Neuronal stem cell (in vitro differentiated cells): ENCODE results near the gene LPAR6.

Experiments
- DNase-seq: peaks from one replicate; pipeline ENCODE4 v3.0.0-alpha.2; 2013; ENCODE audit warnings: low spot score
- H2AFZ ChIP-seq: one replicate; pipeline ENCODE4 v1.6.1; 2013; ENCODE audit warnings: mild to moderate bottlenecking, low read length, inconsistent platforms
- H2AK5ac ChIP-seq: 2 replicates; pipeline ENCODE4 v1.6.1; 2013; ENCODE audit warnings: low read depth, mild to moderate bottlenecking, inconsistent platforms, low read length, moderate library complexity, mixed read lengths
- H2BK120ac ChIP-seq: 2 replicates; pipeline ENCODE4 v1.6.1; 2013; ENCODE audit warnings: low read depth, mild to moderate bottlenecking, inconsistent platforms, low read length, moderate library complexity, mixed read lengths
- H2BK12ac ChIP-seq: one replicate; pipeline ENCODE4 v1.6.1; 2013; ENCODE audit warnings: low read length, inconsistent platforms
- H2BK15ac ChIP-seq: 2 replicates; pipeline ENCODE4 v1.6.1; 2013; ENCODE audit warnings: mild to moderate bottlenecking, low read length, inconsistent platforms, mixed read lengths
- H2BK5ac ChIP-seq: one replicate; pipeline ENCODE4 v1.6.1; 2013; ENCODE audit warnings: inconsistent platforms, mild to moderate bottlenecking, low read length, moderate library complexity
- H3K14ac ChIP-seq: one replicate; pipeline ENCODE4 v1.6.1; 2013; ENCODE audit warnings: low read length, inconsistent platforms
- H3K18ac ChIP-seq: 2 replicates; pipeline ENCODE4 v1.6.1; 2013; ENCODE audit warnings: low read length, inconsistent platforms
- H3K23ac ChIP-seq: 2 replicates; pipeline ENCODE4 v1.6.1; 2013; ENCODE audit warnings: low read depth, mild to moderate bottlenecking, mixed read lengths, low read length, inconsistent platforms; ENCODE audit not compliant: poor library complexity
- H3K27ac ChIP-seq: replicated peaks from 3 replicates; pipeline ENCODE4 v1.5.1; 2013; ENCODE audit warnings: low read length, inconsistent platforms
- H3K27me3 ChIP-seq, 3 experiments: 2 replicates each; pipeline ENCODE4 v1.6.1; 2013; ENCODE audit warnings: low read length in 3 of 3, mild to moderate bottlenecking in 2 of 3, inconsistent platforms in 1 of 3, low read depth in 1 of 3, mixed read lengths in 1 of 3, moderate library complexity in 1 of 3; ENCODE audit not compliant: control insufficient read depth in 3 of 3, insufficient read depth in 3 of 3
- H3K36me3 ChIP-seq, 2 donors: replicated peaks in 1 of 2; 2 replicates each; pipeline ENCODE4 v1.6.1; 2013; ENCODE audit warnings: low read length in 2 of 2; ENCODE audit not compliant: control insufficient read depth in 2 of 2, insufficient read depth in 2 of 2
- H3K4ac ChIP-seq: 2 replicates; pipeline ENCODE4 v1.6.1; 2013; ENCODE audit warnings: inconsistent platforms, mild to moderate bottlenecking, low read length, moderate library complexity
- H3K4me1 ChIP-seq, 2 donors: 1 replicate in 1 of 2; 2 replicates in 1 of 2; pipeline ENCODE4 v1.6.1; 2013; ENCODE audit warnings: low read length in 2 of 2, low read depth in 1 of 2; ENCODE audit not compliant: control insufficient read depth in 2 of 2, insufficient read depth in 1 of 2
- H3K4me2 ChIP-seq: one replicate; pipeline ENCODE4 v1.6.1; 2013; ENCODE audit warnings: mild to moderate bottlenecking, low read length, inconsistent platforms; ENCODE audit not compliant: insufficient read depth, poor library complexity, severe bottlenecking
- H3K4me3 ChIP-seq, 2 donors: 2 replicates each; pipeline ENCODE4 v1.5.1; 2013; ENCODE audit warnings: low read length in 2 of 2, mild to moderate bottlenecking in 2 of 2, inconsistent platforms in 1 of 2, moderate library complexity in 1 of 2
- H3K79me1 ChIP-seq: one replicate; pipeline ENCODE4 v1.6.1; 2013; ENCODE audit warnings: low read depth, mild to moderate bottlenecking, inconsistent platforms, low read length, moderate library complexity
- H3K9ac ChIP-seq: one replicate; pipeline ENCODE4 v1.6.1; 2013; ENCODE audit warnings: mild to moderate bottlenecking, low read depth, low read length, inconsistent platforms; ENCODE audit not compliant: poor library complexity
- H3K9me3 ChIP-seq, 2 donors: replicated peaks in 1 of 2; 2 replicates each; pipeline versions ENCODE3 to v1.6.1; 2013; ENCODE audit warnings: low read length in 2 of 2, mild to moderate bottlenecking in 2 of 2, inconsistent platforms in 1 of 2, low read depth in 1 of 2, mixed read lengths in 1 of 2, moderate library complexity in 1 of 2; ENCODE audit not compliant: control insufficient read depth in 2 of 2, insufficient read depth in 1 of 2
- H4K8ac ChIP-seq: one replicate; pipeline ENCODE4 v1.6.1; 2013; ENCODE audit warnings: low read depth, mild to moderate bottlenecking, inconsistent platforms, low read length, moderate library complexity
- H4K91ac ChIP-seq: one replicate; pipeline ENCODE4 v1.6.1; 2013; ENCODE audit warnings: low read length, low read depth, mild to moderate bottlenecking, inconsistent platforms; ENCODE audit not compliant: poor library complexity
- WGBS, 2 donors: extraction: QIAGEN DNeasy Blood & Tissue Kit; methylation state at CpG; one replicate each; pipeline ENCODE4 v1.1.7; 2013; ENCODE audit warnings: missing lambda C conversion rate in 2 of 2, mixed read lengths in 1 of 2; ENCODE audit not compliant: insufficient read length in 2 of 2, insufficient replicate concordance in 1 of 2; ENCODE audit errors: extremely low coverage in 2 of 2; 5-methylcytosine and 5-hydroxymethylcytosine counted together

Gene LPAR6

DNA sequence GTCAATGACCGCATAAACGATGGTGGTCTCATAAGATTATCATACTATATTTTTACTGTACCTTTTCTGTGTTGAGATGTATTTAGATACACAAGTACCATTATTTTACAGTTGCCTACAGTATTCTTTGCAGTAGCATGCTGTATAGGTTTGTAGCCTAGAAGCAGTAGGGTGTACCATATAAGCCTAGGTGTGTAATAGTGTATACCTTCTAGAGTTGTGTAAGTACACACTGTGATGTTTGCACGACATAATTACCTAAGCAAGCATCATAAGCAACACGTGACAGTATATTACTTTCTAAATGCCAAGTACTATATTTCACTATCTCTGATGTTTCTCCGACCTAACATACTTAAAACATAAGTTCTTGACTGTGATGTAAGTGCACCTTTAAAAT is 2.7 kb downstream of the LPAR6 start:
- Histone ChIP-seq H2AK5ac (no peak overlapping the region), H3K27me3 (no peaks in the 10 kb centered on the region), H3K4me2 (no peak overlapping the region), H3K4me1 (peaks cover 0 to 4% of the 10 kb centered on the region in 2 donors), H3K27ac (no peak overlapping the region), H4K91ac (no peak overlapping the region), H4K8ac (no peak overlapping the region), H3K79me1 (no peaks in the 10 kb centered on the region), H2BK5ac (no peak overlapping the region), H3K36me3 (peaks cover 0 to 6% of the 10 kb centered on the region in 2 donors), H2BK12ac (no peak overlapping the region), H3K14ac (no peak overlapping the region), H2BK120ac (no peak overlapping the region), H3K4ac (no peak overlapping the region), H3K23ac (no peak overlapping the region), H3K18ac (no peak overlapping the region), H3K9me3 (no peaks in the 10 kb centered on the region), H3K4me3 (peak overlapping the region in 1 of 2 donors; percentile 61), H3K9ac (no peak overlapping the region), H2AFZ (no peak overlapping the region), H2BK15ac (no peak overlapping the region)
- DNase-seq: no peak
- WGBS, 2 donors: no CpG with 5 or more reads among the region's 5 CpGs

DNA sequence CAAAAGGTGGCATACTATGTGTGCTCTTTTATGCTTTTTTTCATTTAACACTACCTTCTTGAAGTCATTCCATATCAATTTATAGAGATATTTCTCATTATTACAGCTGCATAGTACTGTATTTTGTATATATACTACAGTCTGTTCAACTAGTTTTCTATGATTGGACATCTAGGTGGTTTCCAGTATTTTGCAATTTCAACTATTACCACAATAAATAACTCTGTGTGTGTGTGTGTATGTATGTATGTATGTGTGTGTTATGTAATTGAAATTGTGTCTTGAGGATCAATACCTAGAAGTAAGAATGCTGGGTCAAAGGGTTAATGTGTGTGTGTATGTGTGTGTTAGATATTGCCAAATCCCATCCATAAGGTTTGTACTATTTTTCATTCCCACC is 7.0 kb downstream of the LPAR6 start:
- Histone ChIP-seq H2AK5ac (no peak overlapping the region), H3K9me3 (no peaks in the 10 kb centered on the region), H3K4me2 (no peak overlapping the region), H3K4me3 (no peak overlapping the region), H3K23ac (no peak overlapping the region), H3K4ac (no peak overlapping the region), H2BK5ac (no peak overlapping the region), H3K27me3 (no peaks in the 10 kb centered on the region), H2BK12ac (no peak overlapping the region), H3K14ac (no peak overlapping the region), H2BK120ac (no peak overlapping the region), H3K27ac (no peak overlapping the region), H3K36me3 (peaks cover 0 to 13% of the 10 kb centered on the region in 2 donors), H2BK15ac (no peak overlapping the region), H3K79me1 (no peaks in the 10 kb centered on the region), H4K8ac (no peak overlapping the region), H3K9ac (no peak overlapping the region), H3K18ac (no peak overlapping the region), H3K4me1 (no peaks in the 10 kb centered on the region), H4K91ac (no peak overlapping the region), H2AFZ (no peak overlapping the region)
- no peak for DNase-seq

DNA sequence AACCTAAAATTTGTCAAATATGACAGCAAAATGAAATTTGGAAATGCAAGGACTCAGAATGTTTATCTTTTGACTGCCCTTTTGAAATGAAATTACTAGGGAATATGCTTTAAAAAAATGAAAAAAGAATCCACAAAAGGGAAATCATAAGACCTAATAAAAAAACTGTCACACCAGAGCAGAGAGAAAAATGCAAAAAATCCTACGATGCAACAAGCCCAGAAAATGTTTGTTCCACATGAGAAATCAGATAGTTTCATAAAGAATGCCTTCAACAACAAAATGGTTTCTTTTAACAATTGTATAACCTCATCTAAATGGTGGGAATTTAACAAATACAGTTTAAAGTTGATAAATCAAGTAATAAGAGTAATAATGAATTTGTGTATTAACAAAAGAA is 8.0 kb downstream of the LPAR6 start:
- H3K9ac ChIP-seq: no peak overlapping the region
- no peak overlapping the region for H2AK5ac ChIP-seq
- H3K27me3 ChIP-seq: no peaks in the 10 kb centered on the region
- no peak overlapping the region for H3K4ac ChIP-seq
- no peak overlapping the region for H3K4me3 ChIP-seq
- peaks cover 0 to 13% of the 10 kb centered on the region in 2 donors for H3K36me3 ChIP-seq
- H2BK5ac ChIP-seq: no peak overlapping the region
- H4K8ac ChIP-seq: no peak overlapping the region
- no peaks in the 10 kb centered on the region for H3K79me1 ChIP-seq
- no peaks in the 10 kb centered on the region for H3K4me1 ChIP-seq
- no peak overlapping the region for H2BK15ac ChIP-seq
- no peak overlapping the region for H2AFZ ChIP-seq
- H3K14ac ChIP-seq: no peak overlapping the region
- no peak overlapping the region for H3K27ac ChIP-seq
- no peaks in the 10 kb centered on the region for H3K9me3 ChIP-seq
- no peak overlapping the region for H3K18ac ChIP-seq
- no peak for DNase-seq
- no peak overlapping the region for H2BK12ac ChIP-seq
- H3K23ac ChIP-seq: no peak overlapping the region
- H3K4me2 ChIP-seq: no peak overlapping the region
- H2BK120ac ChIP-seq: no peak overlapping the region
- WGBS, 2 donors: no CpG with 5 or more reads among the region's 1 CpG
- no peak overlapping the region for H4K91ac ChIP-seq

DNA sequence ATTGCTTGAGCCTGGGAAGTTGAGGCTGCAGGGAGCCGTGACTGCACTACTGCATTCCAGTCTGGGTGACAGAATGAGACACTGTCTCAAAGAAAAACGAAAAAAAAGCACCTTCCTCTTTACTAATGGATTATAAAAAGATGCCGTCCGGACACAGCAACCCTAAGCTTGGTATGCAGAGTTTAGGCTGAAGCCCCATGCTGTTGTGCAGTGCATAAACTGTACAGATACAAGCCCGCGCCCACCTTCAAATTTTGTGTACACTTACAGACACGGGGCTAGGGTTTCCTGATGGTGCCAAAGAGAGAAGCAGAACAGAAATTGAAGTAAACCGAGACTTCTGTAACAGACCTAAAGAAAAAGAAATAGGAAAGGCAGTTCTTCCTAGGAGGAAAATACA is 9.0 kb downstream of the LPAR6 start:
- Histone ChIP-seq H3K9me3 (no peaks in the 10 kb centered on the region), H2BK12ac (no peak overlapping the region), H3K14ac (no peak overlapping the region), H3K9ac (no peak overlapping the region), H3K18ac (no peak overlapping the region), H3K27me3 (no peaks in the 10 kb centered on the region), H4K8ac (no peak overlapping the region), H3K4me1 (no peaks in the 10 kb centered on the region), H2BK15ac (no peak overlapping the region), H3K79me1 (no peaks in the 10 kb centered on the region), H3K27ac (no peak overlapping the region), H2AFZ (no peak overlapping the region), H2AK5ac (no peak overlapping the region), H4K91ac (no peak overlapping the region), H3K23ac (no peak overlapping the region), H3K36me3 (peaks cover 0 to 13% of the 10 kb centered on the region in 2 donors), H3K4me3 (no peak overlapping the region), H2BK120ac (no peak overlapping the region), H3K4me2 (no peak overlapping the region), H2BK5ac (no peak overlapping the region), H3K4ac (no peak overlapping the region)
- no peak for DNase-seq
- WGBS, 2 donors: no CpG with 5 or more reads among the region's 8 CpGs
